Left cardiac atrium (tissue), 4 donors: ENCODE measurements around the gene TATDN2. TPM values are rescaled to one million over a fixed set of nuclear protein-coding genes. Genes with fewer than 3 reads are reported as not detected.

ENCODE experiments used
- ATAC-seq, 2 donors: fragments of 200-7000 bp; cut with Tn5 transposase; one replicate each; pipeline ENCODE4 v1.9.1; 2020; ENCODE audit warnings: mild to moderate bottlenecking in 2 of 2, moderate library complexity in 2 of 2
- DNase-seq: peaks from one replicate; pipeline ENCODE4 v3.0.0-alpha.2; 2020
- intact Hi-C, 2 donors: fragments of 100-400 bp; cut with DNase I; formaldehyde crosslinking; loops; one replicate each; pipeline versions ENCODE4 v1.14.1 to v1.15.1; 2022 to 2023
- total RNA-seq, 2 donors: library from RNA; stranded (reverse); fragmentation: NEBNext Ultra II Directional; extraction: Animal tissue kit (Norgen Biotek cat#: 25700); gene quantifications; one replicate each; pipeline ENCODE4 v1.2.1, GENCODE V29; 2021
- donor health status: DM: no; HTN: yes; CAD: no.
- donor health status: DM: no; HTN: yes; CAD: no; lungs with severe emphysema.
- donor health status: DM: yes; HTN: yes; CAD: no.
- donor health status: Dilated cardiomyopathy.

TATDN2 gene
- total RNA-seq, 2 donors from 2014 or later, result 17.9 to 27.0 TPM

- no peak for DNase-seq
Measured at GRCh38 chr3:10232137-10232536, 16.1 kb upstream of the TATDN2 start.

GRCh38 chr3:10233988-10234387, 14.3 kb upstream of the TATDN2 start:
- DNase-seq (no peak), ATAC-seq (no peak)
- intact Hi-C loops, result loop anchor here in 1 of 2 donors (10.0 kb wide), 1 partner anchor 69 kb away; the partner anchor contains the start of gene IRAK2

More at GRCh38 chr3:10232137-10232536, 16.1 kb upstream of the TATDN2 start:
- peak; percentile 41 to 61 for ATAC-seq
- intact Hi-C loops, result loop anchor here in 1 of 2 donors (10.0 kb wide), 1 partner anchor 67 kb away; the partner anchor contains the start of gene IRAK2

DNA sequence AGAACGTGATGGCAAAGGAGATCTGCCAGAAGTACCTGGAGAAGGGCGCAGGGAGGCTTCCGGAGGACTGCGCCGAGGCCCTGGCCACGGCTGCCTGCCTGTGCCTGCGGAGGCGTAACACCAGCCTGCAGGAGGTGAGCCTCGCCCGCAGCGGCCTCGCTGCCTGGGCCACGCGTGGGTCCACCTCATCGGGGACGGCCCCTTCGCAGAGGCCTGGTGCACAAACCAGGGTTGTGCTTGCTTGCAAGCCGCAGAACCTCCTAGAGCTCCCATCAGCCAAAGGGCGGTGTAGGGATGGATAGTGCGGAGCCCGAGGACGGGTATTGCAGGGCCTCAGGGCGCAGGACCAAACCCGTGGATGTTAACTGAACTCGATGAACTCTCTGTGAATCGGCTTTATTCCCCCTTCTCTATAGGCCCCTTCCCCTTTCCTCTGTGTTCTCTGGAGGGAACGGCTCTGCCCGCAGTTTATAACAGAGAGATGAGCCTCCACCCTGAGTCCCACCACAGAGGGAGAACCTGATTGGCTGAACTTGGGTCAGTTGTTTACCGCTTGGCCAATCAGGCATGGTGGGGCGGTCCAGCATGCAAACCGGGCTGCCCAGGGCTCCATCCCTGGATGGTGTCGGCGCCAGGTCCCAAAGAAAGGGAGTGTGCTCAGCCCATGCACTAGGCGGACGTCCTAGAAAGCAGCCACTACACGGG, 13.6 kb upstream of the TATDN2 start:
- no peak for ATAC-seq
- no peak for DNase-seq
- intact Hi-C loops, result loop anchor here in 1 of 2 donors (10.0 kb wide), 1 partner anchor 70 kb away; the partner anchor contains the start of gene IRAK2

- ATAC-seq (no peak), DNase-seq (no peak)
- intact Hi-C loops, result loop anchor here in 1 of 2 donors (10.0 kb wide), 1 partner anchor 71 kb away; the partner anchor contains the start of gene IRAK2
Measured at GRCh38 chr3:10235551-10235950, 12.7 kb upstream of the TATDN2 start.

DNA sequence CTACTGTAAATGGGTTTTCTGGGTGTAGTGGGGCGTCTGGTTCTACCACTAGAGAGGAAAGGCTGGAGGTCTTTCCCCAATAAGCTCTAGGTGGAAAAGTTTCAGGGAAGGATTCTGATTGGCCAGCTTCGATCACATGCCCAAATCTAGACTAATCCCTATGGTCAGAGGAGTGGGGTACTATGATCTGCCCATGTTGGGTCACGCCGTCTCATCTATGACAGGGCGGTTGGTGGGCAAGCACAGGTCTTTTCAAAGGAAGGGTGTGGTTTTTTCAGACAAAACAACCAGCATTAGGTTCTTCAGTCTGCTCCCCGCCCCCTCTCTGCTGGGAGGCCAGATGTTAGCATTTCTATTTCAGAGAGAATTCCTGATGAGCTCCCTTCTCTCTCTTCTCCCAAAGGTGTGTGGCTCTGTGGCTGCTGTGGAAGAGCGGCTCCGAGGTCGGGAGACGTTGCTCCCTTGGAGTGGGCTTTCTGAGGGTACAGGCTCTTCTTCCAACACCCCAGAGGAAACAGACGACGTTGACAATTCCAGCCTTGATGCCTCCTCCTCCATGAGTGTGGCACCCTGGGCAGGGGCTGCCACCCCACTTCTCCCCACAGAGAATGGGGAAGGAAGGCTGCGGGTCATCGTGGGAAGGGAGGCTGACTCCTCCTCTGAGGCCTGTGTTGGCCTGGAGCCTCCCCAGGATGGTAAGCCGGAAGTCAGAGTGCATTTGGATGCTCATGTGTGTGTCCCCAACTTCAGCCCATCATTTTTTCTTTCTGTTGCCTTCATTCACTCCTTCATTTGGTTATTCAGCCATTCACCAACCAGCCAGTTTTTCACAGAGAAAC, 9.7 kb upstream of the TATDN2 start:
- DNase-seq (no peak), ATAC-seq (no peak)
- intact Hi-C loops, result loop anchor here in 1 of 2 donors (10.0 kb wide), 1 partner anchor 74 kb away; the partner anchor contains the start of gene IRAK2

DNA sequence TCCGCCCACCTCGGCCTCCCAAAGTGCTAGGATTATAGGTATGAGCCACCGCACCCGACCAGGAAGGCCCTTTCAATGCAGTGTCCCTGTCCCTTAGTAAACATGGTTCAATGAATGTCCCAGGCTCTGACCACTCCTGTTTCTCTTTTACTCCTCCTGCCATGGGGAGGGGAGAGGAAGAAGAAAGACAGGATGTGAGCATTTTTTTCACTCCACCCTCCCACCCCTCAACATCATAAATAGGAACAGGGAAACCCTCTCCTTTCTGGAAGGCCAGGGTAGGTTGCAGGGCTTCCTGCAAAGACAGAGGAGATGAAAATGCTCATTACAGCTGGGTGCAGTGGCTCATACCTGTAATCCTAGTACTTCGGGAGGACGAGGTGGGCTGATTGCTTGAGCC, 7.5 kb upstream of the TATDN2 start:
- ATAC-seq, result no peak
- intact Hi-C loops, result no loop called here
- no peak for DNase-seq

DNA sequence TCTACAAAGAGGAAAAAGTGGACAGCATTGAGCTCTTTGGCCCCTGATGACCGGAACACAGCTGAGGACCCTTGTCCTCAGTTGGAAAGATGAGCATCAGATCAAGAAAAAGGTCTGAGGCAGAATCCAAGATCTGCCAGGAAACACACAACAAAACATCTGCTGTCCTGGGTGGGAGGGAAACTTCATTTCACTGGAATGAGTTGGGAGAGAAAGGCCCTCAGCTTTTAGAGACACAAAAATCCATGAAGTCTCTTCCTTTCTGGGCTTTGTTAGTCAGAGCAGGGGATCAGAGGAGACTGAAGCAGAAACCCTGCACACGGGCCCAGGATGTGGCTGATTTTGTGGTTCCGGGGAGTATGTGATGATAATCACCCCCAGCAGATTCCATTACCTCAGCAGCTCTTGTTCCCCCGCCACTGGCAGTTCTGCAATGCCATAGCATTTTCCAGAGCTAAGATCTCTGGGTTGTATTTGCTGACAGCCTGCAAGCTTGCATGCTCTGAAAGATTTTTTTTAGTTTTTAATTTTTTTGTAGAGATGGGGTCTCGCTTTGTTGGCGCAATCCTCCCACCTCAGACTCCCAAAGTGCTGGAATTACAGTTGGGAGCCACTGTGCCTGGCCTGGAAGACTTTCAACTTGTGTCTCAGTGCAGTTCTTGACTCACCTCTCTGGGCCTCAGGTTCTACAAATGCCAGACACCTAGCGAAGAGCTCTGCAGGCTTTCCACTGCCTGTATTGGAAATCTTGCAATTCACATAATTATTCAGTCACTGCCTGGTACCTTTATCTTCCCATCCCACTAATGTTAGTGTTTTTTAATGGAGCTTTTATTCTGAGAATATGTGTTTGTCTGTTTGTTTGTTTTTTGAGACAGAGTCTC, 5.8 kb upstream of the TATDN2 start:
- intact Hi-C loops, result no loop called here
- DNase-seq (no peak), ATAC-seq (peak; percentile 65 to 74)

GRCh38 chr3:10244009-10244408, 4.2 kb upstream of the TATDN2 start:
- no peak for DNase-seq
- ATAC-seq, result no peak
- intact Hi-C loops, result no loop called here

- intact Hi-C loops, result no loop called here
- DNase-seq (no peak), ATAC-seq (no peak)
Measured at GRCh38 chr3:10245081-10245712, 3.1 kb upstream of the TATDN2 start.

DNA sequence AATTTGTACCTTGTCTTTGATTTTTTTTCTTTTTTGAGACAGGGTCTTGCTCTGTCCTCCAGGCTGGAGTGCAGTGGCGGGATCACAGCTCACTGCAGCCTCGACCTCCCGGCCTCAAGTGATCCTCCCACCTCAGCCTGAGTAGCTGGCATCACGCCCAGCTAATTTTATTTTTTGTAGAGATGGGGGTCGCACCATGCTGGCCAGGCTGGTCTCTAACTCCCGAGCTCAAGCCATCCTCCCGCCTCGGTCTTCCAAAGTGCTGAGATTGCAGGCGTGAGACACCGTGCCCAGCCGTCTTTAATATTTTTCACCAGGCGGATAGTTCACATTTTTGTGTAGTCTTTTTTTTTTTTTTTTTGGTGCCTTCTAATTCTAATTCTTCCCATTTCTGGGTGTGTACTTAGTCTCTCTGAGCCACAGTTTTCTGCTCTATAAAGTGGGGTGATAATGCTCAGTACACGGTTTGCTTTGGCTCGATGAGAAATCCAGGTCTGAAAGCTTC, 528 bp upstream of the TATDN2 start:
- no peak for ATAC-seq
- intact Hi-C loops, result no loop called here
- no peak for DNase-seq

GRCh38 chr3:10248984-10249748, 907 bp downstream of the TATDN2 start:
- intact Hi-C loops, result no loop called here
- DNase-seq (peak; percentile 40), ATAC-seq (peak in 1 of 2 donors; percentile 10)

DNA sequence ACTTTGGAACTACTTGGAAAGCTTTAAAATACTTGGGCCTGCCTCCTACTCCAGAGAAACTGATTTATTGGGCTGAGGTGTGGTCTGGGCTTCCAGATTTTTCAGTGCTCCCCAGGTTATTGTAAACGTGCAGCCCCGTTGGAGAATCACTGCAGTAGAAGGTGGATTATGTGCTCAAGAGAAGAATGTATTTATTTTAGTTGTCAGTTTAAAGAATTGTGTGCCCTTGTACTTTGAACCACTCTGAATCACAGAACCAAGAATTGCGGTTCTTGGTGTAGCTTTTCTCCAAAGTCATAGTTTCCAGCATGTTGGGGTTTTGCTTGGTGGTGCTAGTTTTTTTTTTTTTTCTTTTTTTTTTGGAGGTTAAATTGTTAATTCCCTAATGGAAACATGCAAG, 1.6 kb downstream of the TATDN2 start:
- ATAC-seq (no peak), DNase-seq (no peak)
- intact Hi-C loops, result no loop called here

GRCh38 chr3:10251006-10251405, 2.7 kb downstream of the TATDN2 start:
- no peak for ATAC-seq
- DNase-seq, result no peak
- intact Hi-C loops, result no loop called here

GRCh38 chr3:10253731-10254130, 5.5 kb downstream of the TATDN2 start:
- no peak for ATAC-seq
- DNase-seq, result no peak
- intact Hi-C loops, result no loop called here

GRCh38 chr3:10255835-10256234, 7.6 kb downstream of the TATDN2 start:
- DNase-seq (no peak), ATAC-seq (no peak)
- intact Hi-C loops, result no loop called here

GRCh38 chr3:10259036-10259435, 10.8 kb downstream of the TATDN2 start:
- ATAC-seq (no peak), DNase-seq (no peak)
- intact Hi-C loops, result no loop called here

DNA sequence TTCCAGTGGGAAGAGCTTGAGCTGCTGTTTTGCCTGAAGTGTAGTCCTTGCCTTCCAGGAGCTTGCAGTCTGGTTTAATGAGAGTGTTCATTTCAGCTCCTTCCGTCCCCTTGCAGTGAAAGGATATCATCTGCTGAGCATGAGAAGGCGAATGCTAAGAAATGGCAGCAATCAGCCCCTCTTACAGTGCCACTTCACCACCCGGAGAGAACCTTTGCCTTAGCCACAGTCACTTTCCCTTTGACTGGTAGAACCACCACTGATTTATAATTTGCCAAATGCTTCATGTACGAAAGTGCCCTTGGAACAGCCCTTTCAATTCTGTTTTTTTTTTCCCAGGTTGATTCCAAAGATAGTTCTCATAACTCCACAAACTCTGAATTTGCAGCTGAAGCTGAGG, 11.5 kb downstream of the TATDN2 start:
- ATAC-seq, result no peak
- intact Hi-C loops, result no loop called here
- DNase-seq, result no peak

DNA sequence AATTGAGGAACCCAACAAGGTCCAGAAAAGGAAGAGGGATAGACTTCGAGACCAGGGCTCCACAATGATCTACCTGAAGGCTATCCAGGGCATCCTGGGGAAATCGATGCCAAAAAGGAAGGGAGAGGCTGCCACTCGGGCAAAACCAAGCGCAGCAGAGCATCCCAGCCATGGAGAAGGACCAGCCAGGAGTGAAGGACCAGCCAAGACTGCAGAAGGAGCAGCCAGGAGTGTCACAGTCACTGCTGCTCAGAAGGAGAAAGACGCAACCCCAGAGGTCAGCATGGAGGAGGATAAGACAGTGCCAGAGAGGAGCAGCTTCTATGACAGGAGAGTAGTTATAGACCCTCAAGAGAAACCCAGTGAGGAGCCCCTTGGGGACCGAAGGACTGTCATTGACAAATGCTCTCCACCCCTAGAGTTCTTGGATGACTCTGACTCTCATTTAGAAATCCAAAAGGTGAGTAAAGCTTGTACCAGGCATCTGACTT, 12.0 kb downstream of the TATDN2 start:
- DNase-seq (no peak), ATAC-seq (no peak)
- intact Hi-C loops, result no loop called here
